ENCODE measurements around the gene BBS1.

GRCh38 chr11:66477263-66478201, 32.9 kb upstream of the BBS1 start:
- TF ChIP-seq TAF1 (IDR thresholded peaks at IDR 0.05; ENCODE audit: borderline replicate concordance, insufficient read depth, low read length) = no peak
- TF ChIP-seq, protein P1, sequence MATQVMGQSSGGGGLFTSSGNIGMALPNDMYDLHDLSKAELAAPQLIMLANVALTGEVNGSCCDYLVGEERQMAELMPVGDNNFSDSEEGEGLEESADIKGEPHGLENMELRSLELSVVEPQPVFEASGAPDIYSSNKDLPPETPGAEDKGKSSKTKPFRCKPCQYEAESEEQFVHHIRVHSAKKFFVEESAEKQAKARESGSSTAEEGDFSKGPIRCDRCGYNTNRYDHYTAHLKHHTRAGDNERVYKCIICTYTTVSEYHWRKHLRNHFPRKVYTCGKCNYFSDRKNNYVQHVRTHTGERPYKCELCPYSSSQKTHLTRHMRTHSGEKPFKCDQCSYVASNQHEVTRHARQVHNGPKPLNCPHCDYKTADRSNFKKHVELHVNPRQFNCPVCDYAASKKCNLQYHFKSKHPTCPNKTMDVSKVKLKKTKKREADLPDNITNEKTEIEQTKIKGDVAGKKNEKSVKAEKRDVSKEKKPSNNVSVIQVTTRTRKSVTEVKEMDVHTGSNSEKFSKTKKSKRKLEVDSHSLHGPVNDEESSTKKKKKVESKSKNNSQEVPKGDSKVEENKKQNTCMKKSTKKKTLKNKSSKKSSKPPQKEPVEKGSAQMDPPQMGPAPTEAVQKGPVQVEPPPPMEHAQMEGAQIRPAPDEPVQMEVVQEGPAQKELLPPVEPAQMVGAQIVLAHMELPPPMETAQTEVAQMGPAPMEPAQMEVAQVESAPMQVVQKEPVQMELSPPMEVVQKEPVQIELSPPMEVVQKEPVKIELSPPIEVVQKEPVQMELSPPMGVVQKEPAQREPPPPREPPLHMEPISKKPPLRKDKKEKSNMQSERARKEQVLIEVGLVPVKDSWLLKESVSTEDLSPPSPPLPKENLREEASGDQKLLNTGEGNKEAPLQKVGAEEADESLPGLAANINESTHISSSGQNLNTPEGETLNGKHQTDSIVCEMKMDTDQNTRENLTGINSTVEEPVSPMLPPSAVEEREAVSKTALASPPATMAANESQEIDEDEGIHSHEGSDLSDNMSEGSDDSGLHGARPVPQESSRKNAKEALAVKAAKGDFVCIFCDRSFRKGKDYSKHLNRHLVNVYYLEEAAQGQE (IDR thresholded peaks at IDR 0.05; ENCODE audit: insufficient read depth in 1 of 2, low read depth in 2 of 2, low read length in 2 of 2) = no peak
